DOHH2 (cell line): Measurements from ENCODE around the gene S100A13.

Experiments
- H3F3A ChIP-seq: fragments of 200-600 bp; sonication (generic), shearing (Covaris generic); 2 replicates; pipeline ENCODE4 v1.6.0; 2016; ENCODE audit warnings: antibody characterized with exemption, mild to moderate bottlenecking; ENCODE audit not compliant: control insufficient read depth, insufficient read depth
- H3K27ac ChIP-seq: fragments of 200-600 bp; sonication (generic); 2 replicates; pipeline ENCODE4 v1.5.1; 2014; ENCODE audit warnings: low read depth, mild to moderate bottlenecking, low read length, moderate library complexity
- H3K27me3 ChIP-seq: fragments of 200-600 bp; sonication (generic); 2 replicates; pipeline ENCODE4 v1.6.1; 2014; ENCODE audit warnings: mild to moderate bottlenecking, low read length, mixed read lengths; ENCODE audit not compliant: control insufficient read depth
- H3K36me3 ChIP-seq: fragments of 200-600 bp; sonication (generic); 2 replicates; pipeline ENCODE4 v1.6.1; 2014; ENCODE audit warnings: mild to moderate bottlenecking, low read length, moderate library complexity, mixed read lengths; ENCODE audit not compliant: control insufficient read depth
- H3K4me1 ChIP-seq: fragments of 200-600 bp; sonication (generic); 2 replicates; pipeline ENCODE4 v1.6.1; 2014; ENCODE audit warnings: mild to moderate bottlenecking, low read length, mixed read lengths; ENCODE audit not compliant: control insufficient read depth
- H3K4me2 ChIP-seq: fragments of 200-600 bp; sonication (generic); 2 replicates; pipeline ENCODE4 v1.6.0; 2014; ENCODE audit warnings: mild to moderate bottlenecking, low read length, moderate library complexity
- H3K4me3 ChIP-seq: fragments of 200-600 bp; sonication (generic); 2 replicates; pipeline ENCODE4 v1.5.1; 2014; ENCODE audit warnings: mild to moderate bottlenecking, low read length, mixed read lengths
- H3K79me2 ChIP-seq: fragments of 200-600 bp; sonication (generic); 2 replicates; pipeline ENCODE4 v1.6.1; 2014; ENCODE audit warnings: mild to moderate bottlenecking, low read length, mixed read lengths; ENCODE audit not compliant: control insufficient read depth
- H3K9me2 ChIP-seq: fragments of 200-600 bp; sonication (generic); replicated peaks from 2 replicates; pipeline ENCODE4 v1.6.1; 2014; ENCODE audit warnings: mild to moderate bottlenecking, low read length, mixed read lengths; ENCODE audit not compliant: control insufficient read depth
- H3K9me3 ChIP-seq: fragments of 200-600 bp; sonication (generic); 2 replicates; pipeline ENCODE4 v1.6.1; 2014; ENCODE audit warnings: antibody characterized with exemption, low read length, mixed read lengths; ENCODE audit not compliant: control insufficient read depth, insufficient read depth
- H4K20me1 ChIP-seq: fragments of 200-600 bp; sonication (generic); 2 replicates; pipeline ENCODE4 v1.6.0; 2014; ENCODE audit warnings: low read depth, mild to moderate bottlenecking, antibody characterized with exemption, low read length, moderate library complexity; ENCODE audit not compliant: control insufficient read depth, insufficient read depth
- EZH2phosphoT487 ChIP-seq: fragments of 200-600 bp; sonication (generic); IDR thresholded peaks from 2 replicates; pipeline ENCODE4 v1.6.1; 2017; ENCODE audit warnings: borderline replicate concordance, mild to moderate bottlenecking, antibody characterized with exemption, low read length, moderate library complexity, mixed read lengths
- TF ChIP-seq, protein P1 (sequence below): fragments of 200-600 bp; sonication (generic); IDR thresholded peaks from one replicate; pipeline ENCODE4 v1.5.1; 2014; ENCODE audit warnings: antibody characterized with exemption, mild to moderate bottlenecking, low read depth, low read length; ENCODE audit not compliant: poor library complexity, severe bottlenecking

The S100A13 gene

DNA sequence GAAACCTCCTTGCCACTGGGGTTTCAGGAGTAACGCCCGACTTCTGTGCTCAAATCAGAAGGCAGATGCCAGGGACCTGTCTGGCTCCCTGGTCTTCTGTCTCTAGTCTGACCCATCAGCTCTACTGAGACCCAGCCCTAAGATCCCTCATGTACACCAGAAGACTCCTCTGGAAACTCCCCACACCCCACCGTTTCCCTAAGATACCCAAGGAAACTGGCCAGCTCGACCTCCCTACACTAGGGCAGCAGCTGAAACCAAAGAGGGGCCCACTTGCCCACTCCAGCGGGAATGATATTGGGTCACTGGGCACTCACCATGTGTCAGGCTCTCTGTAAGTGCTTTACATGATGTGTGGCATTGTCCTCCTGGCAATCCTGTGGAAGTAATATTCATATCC lies 13.9 kb downstream of the S100A13 start:
- no peaks in the 10 kb centered on the region for H3K27me3 ChIP-seq
- no peak overlapping the region for H3K27ac ChIP-seq
- H3K4me1 ChIP-seq = peaks cover 6% of the 10 kb centered on the region
- TF ChIP-seq EZH2phosphoT487 = no peak
- TF ChIP-seq, protein P1, sequence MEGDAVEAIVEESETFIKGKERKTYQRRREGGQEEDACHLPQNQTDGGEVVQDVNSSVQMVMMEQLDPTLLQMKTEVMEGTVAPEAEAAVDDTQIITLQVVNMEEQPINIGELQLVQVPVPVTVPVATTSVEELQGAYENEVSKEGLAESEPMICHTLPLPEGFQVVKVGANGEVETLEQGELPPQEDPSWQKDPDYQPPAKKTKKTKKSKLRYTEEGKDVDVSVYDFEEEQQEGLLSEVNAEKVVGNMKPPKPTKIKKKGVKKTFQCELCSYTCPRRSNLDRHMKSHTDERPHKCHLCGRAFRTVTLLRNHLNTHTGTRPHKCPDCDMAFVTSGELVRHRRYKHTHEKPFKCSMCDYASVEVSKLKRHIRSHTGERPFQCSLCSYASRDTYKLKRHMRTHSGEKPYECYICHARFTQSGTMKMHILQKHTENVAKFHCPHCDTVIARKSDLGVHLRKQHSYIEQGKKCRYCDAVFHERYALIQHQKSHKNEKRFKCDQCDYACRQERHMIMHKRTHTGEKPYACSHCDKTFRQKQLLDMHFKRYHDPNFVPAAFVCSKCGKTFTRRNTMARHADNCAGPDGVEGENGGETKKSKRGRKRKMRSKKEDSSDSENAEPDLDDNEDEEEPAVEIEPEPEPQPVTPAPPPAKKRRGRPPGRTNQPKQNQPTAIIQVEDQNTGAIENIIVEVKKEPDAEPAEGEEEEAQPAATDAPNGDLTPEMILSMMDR = no peak
- H3K79me2 ChIP-seq = no peaks in the 10 kb centered on the region
- no peak overlapping the region for H3K4me3 ChIP-seq
- H3K36me3 ChIP-seq = 0 out of 2 replicates have a peak, but pooled peaks cover 3% of the 10 kb centered on the region
- H3K9me2 ChIP-seq = no peaks in the 10 kb centered on the region
- no peak overlapping the region for H3K4me2 ChIP-seq
- H3F3A ChIP-seq = no peaks in the 10 kb centered on the region
- H4K20me1 ChIP-seq = no peaks in the 10 kb centered on the region
- no peaks in the 10 kb centered on the region for H3K9me3 ChIP-seq

DNA sequence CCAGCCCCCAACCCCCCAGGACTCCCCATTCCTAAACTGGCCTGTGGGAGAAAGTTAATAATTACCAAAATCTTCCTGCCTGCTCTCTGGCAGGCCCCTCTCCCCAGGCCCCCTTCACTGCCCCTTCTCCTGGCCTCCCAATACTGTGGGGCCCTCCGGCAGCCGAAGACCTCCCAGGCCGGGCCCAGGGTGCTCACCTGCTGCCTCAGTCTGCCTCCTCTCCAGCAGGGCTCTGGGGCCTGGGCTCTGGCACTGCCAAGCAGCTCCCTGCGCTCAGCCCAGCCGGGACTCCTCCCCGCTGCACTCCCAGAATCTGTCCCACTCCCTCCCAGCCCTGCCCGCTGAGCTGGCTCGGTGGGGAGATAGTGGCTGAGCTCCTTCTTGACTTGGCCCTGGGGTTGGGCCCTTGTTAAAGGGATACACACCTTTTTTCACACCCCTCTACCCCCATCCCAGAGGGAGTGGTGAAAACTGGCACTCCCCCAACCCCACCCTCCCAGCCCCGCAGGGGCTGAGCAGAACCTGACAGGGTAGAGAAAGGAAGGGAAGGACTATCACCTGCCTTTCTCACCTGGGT lies 14.5 kb downstream of the S100A13 start, which contains the start of gene S100A16:
Gene S100A16, minus strand, starts transcription at position 383 of the 577 bp plus-strand sequence. CDS start 4,986 bp downstream, outside the sequence.
- Histone ChIP-seq H3K9me2 (no peaks in the 10 kb centered on the region), H3K36me3 (0 out of 2 replicates have a peak, but pooled peaks cover 1% of the 10 kb centered on the region), H3K27ac (no peak within 1 kb of the TSS), H3K79me2 (no peaks in the 10 kb centered on the region), H4K20me1 (no peaks in the 10 kb centered on the region), H3K4me2 (no peak within 1 kb of the TSS), H3F3A (no peaks in the 10 kb centered on the region), H3K4me1 (peaks cover 4% of the 10 kb centered on the region), H3K27me3 (no peaks in the 10 kb centered on the region), H3K9me3 (no peaks in the 10 kb centered on the region), H3K4me3 (no peak within 1 kb of the TSS)
- no peak for TF ChIP-seq EZH2phosphoT487
- TF ChIP-seq, protein P1 = no peak

DNA sequence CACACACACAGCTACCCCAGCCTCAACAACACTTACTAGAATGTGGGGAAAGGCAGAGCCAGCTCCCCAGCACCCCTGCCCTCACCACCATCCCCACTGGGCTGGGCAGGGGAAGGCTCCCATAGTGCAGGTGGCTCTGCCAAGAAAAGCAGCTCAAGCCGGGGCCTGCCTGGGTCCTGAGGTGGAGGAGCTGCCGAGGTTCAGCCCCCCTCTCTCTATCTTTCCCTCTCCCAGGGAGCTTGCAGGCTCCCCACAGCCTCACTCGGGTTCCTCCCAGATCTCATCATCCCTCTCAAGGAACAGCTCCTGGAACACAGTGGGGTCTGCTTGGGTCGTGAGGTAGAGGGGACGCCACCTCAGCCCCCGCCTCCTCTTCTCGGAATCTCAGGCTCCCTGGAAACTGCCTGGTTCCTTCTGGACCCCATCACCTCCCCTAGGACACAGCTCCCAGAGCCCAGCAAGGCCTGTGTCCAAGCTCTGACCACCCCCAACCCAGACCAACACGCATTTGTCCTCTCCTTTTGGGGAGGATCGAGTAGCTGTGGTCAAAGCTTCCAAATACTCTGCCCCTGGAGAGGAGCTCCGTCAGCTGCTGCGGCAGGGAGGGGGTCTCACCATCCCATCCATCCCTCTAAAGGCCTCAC lies 15.1 kb downstream of the S100A13 start:
- Histone ChIP-seq H3F3A (no peaks in the 10 kb centered on the region), H3K27ac (no peak overlapping the region), H3K4me3 (no peak overlapping the region), H3K4me1 (no peaks in the 10 kb centered on the region), H3K27me3 (no peaks in the 10 kb centered on the region), H3K9me2 (no peaks in the 10 kb centered on the region), H3K9me3 (no peaks in the 10 kb centered on the region), H3K79me2 (no peaks in the 10 kb centered on the region), H3K36me3 (no peaks in the 10 kb centered on the region), H3K4me2 (no peak overlapping the region), H4K20me1 (no peaks in the 10 kb centered on the region)
- TF ChIP-seq, protein P1 = no peak
- no peak for TF ChIP-seq EZH2phosphoT487
